Adrenal gland (tissue), 5 donors: ENCODE data around the gene SLC11A1.

Experiments
- POLR2A ChIP-seq, 2 donors: fragments of 450-650 bp; IDR thresholded peaks; one replicate each; pipeline ENCODE4 v1.6.1; 2017; ENCODE audit warnings: antibody characterized with exemption in 2 of 2, mild to moderate bottlenecking in 2 of 2, moderate library complexity in 1 of 2
- TF ChIP-seq, protein P1 (sequence below), 6 experiments: fragments of 450-650 bp in 4 of 6; fragments of 200-600 bp in 2 of 6; sonication (generic) in 1 of 6; IDR thresholded peaks; 1 replicate in 5 of 6; 2 replicates in 1 of 6; pipeline versions ENCODE4 v1.5.1 to v1.8.0; 2016 to 2021; ENCODE audit warnings: antibody characterized with exemption in 6 of 6, mild to moderate bottlenecking in 2 of 6, moderate library complexity in 1 of 6
- donor health status: DM: no; HTN: no; CAD: no.

GRCh38 chr2:218367415-218368149 lies 14.5 kb upstream of the SLC11A1 start:
- TF ChIP-seq, protein P1, sequence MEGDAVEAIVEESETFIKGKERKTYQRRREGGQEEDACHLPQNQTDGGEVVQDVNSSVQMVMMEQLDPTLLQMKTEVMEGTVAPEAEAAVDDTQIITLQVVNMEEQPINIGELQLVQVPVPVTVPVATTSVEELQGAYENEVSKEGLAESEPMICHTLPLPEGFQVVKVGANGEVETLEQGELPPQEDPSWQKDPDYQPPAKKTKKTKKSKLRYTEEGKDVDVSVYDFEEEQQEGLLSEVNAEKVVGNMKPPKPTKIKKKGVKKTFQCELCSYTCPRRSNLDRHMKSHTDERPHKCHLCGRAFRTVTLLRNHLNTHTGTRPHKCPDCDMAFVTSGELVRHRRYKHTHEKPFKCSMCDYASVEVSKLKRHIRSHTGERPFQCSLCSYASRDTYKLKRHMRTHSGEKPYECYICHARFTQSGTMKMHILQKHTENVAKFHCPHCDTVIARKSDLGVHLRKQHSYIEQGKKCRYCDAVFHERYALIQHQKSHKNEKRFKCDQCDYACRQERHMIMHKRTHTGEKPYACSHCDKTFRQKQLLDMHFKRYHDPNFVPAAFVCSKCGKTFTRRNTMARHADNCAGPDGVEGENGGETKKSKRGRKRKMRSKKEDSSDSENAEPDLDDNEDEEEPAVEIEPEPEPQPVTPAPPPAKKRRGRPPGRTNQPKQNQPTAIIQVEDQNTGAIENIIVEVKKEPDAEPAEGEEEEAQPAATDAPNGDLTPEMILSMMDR (IDR thresholded peaks at IDR 0.05) = no peak
- TF ChIP-seq POLR2A (IDR thresholded peaks at IDR 0.05) = peak; percentile 77 to 85
